ENCODE data around the gene NAP1L4. TPM values are rescaled to one million over a fixed set of nuclear protein-coding genes. Genes with fewer than 3 reads are reported as not detected.
A peak's percentile ranks its signal among the peaks of the same experiment; 100 is the strongest.

Gene NAP1L4
- total RNA-seq, 6 experiments from 2014 or later, result 37.6 to 76.0 (median 56.9) TPM

DNA sequence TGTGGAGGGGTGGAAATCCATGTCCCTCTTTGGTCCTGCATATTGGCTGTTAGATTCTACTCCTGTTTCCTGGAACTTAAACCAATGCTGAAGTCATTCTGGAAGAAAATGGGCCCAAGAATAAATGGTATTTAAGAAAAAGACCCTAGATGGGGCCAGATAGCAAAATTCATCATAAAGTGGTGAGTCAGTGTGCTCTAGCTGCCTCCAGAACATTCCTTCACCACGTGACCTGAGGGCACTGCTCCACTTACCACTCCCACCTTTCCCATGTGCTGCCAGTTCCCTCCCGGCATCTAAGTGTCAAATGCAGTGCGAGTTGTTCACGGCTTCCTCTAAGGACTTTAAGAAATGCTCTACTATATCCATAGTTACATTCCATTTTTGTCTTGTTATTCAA, 30.9 kb upstream of the NAP1L4 start:
- Histone ChIP-seq H3K9me3 (no peaks in the 10 kb centered on the region), H3K27me3 (no peaks in the 10 kb centered on the region), H3K27ac (no peak overlapping the region), H3K4me1 (peaks cover 0 to 17% (median 7%) of the 10 kb centered on the region in 4 donors), H3K4me3 (no peak overlapping the region), H3K36me3 (peaks cover 4 to 50% (median 26%) of the 10 kb centered on the region in 4 donors)
- ATAC-seq (no peak), DNase-seq (peak in 1 of 3 donors; percentile 1)
- 54% methylated on average over 3 of the region's 4 CpGs for WGBS (ENCODE audit: insufficient coverage, low coverage, low lambda C conversion rate, missing lambda C conversion rate)
- TF ChIP-seq CTCF (IDR thresholded peaks at IDR 0.05), result no peak
- no peak for TF ChIP-seq POLR2A (IDR thresholded peaks at IDR 0.05)
- intact Hi-C loops (cut with DNase I), result no loop called here

- H3K27ac ChIP-seq, result no peak overlapping the region
These were observed 30.3 kb upstream of the NAP1L4 start for GRCh38 chr11:3022300-3022967.

DNA sequence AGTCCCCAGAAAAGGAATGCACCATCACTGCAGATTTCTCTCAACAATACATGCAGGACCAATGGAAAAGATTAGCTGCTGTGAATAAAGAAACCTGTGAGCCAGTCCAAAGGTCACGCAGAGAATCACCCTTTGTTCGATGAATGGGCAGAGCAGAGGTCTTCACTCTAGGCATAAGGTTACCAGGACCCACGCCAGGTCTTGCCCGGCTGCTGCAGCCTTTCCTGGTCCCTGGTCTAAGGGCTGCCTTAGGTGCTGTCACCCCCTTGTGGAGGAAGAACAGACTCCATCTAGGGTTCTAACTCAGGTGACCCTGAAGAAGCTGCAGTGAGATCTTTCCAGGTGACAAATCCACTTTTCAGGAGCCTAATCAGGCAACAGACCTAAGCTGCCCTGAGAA, 29.0 kb upstream of the NAP1L4 start:
- intact Hi-C loops (cut with DNase I), result no loop called here
- H3K9me3 ChIP-seq, result no peaks in the 10 kb centered on the region
- ATAC-seq (peak; percentile 94 to 98 (median 95)), DNase-seq (peak; percentile 74 to 91 (median 91))
- H3K4me1 ChIP-seq, result peaks cover 0 to 17% (median 7%) of the 10 kb centered on the region in 4 donors
- H3K4me3 ChIP-seq, result no peak overlapping the region
- peak overlapping the region in 1 of 3 donors; percentile 7 for H3K27ac ChIP-seq
- 43% methylated on average over 4 of the region's 4 CpGs for WGBS (ENCODE audit: insufficient coverage, low coverage, low lambda C conversion rate, missing lambda C conversion rate)
- peaks cover 0 to 54% (median 32%) of the 10 kb centered on the region in 4 donors for H3K36me3 ChIP-seq
- peak; percentile 57 to 80 (median 62) for TF ChIP-seq CTCF (IDR thresholded peaks at IDR 0.05)
- no peak for TF ChIP-seq POLR2A (IDR thresholded peaks at IDR 0.05)
- H3K27me3 ChIP-seq, result no peaks in the 10 kb centered on the region

More at GRCh38 chr11:3022300-3022967, 30.3 kb upstream of the NAP1L4 start:
- WGBS (ENCODE audit: insufficient coverage, low coverage, low lambda C conversion rate, missing lambda C conversion rate), result 75% methylated on average over 13 of the region's 14 CpGs
- Histone ChIP-seq H3K4me3 (no peak overlapping the region), H3K9me3 (no peaks in the 10 kb centered on the region), H3K36me3 (peaks cover 4 to 53% (median 27%) of the 10 kb centered on the region in 4 donors), H3K4me1 (peaks cover 0 to 17% (median 7%) of the 10 kb centered on the region in 4 donors), H3K27me3 (no peaks in the 10 kb centered on the region)
- intact Hi-C loops (cut with DNase I), result no loop called here
- no peak for TF ChIP-seq POLR2A (IDR thresholded peaks at IDR 0.05)
- TF ChIP-seq CTCF (IDR thresholded peaks at IDR 0.05), result no peak
- peak in 1 of 3 donors; percentile 45 for DNase-seq
- peak in 3 of 4 donors; percentile 10 to 20 (median 19) for ATAC-seq

GRCh38 chr11:3020011-3020410, 27.9 kb upstream of the NAP1L4 start:
- TF ChIP-seq CTCF (IDR thresholded peaks at IDR 0.05) (no peak), POLR2A (IDR thresholded peaks at IDR 0.05) (no peak)
- DNase-seq (no peak), ATAC-seq (no peak)
- Histone ChIP-seq H3K4me1 (peaks cover 0 to 17% (median 7%) of the 10 kb centered on the region in 4 donors), H3K4me3 (no peak overlapping the region), H3K27ac (no peak overlapping the region), H3K27me3 (no peaks in the 10 kb centered on the region), H3K36me3 (peaks cover 0 to 51% (median 30%) of the 10 kb centered on the region in 4 donors), H3K9me3 (no peaks in the 10 kb centered on the region)
- intact Hi-C loops (cut with DNase I), result no loop called here
- no CpG with 5 or more reads among the region's 12 CpGs for WGBS (ENCODE audit: insufficient coverage, low coverage, low lambda C conversion rate, missing lambda C conversion rate)

Measured in right lobe of liver (tissue), 6 donors.